ENCODE measurements around the gene ZNF536. TPM values are rescaled to one million over a fixed set of nuclear protein-coding genes. Genes with fewer than 3 reads are reported as not detected.

The ZNF536 gene
- total RNA-seq, 1 donor from 2014 or later = 9.2 TPM

DNA sequence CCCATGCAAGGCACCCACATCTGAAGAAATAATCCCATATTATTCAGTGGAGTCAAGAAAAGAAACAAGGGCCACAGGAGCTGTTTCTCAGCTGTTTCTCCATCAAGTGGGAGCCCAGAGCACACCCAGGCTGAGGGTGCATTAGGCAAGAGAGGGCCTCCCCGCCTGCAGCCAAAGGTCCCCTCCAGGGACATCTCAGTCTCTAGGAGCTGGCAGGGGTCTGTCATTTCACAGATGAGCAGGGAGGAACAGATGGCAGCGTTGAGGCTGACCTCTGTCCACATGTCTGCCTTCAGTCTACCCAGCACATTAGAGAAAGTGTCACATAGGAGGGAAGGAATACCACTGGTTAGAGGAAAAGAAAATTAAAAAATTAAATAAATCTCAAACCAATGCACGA is 157.7 kb downstream of the ZNF536 start:
- Mint-ChIP-seq H3K27me3 (peaks cover 9% of the 10 kb centered on the region), H3K9me3 (no peaks in the 10 kb centered on the region), H3K4me3 (no peak overlapping the region), H3K36me3 (no peaks in the 10 kb centered on the region), H3K4me1 (ENCODE audit: unreplicated experiment) (no peaks in the 10 kb centered on the region), H3K27ac (no peak overlapping the region)
- TF ChIP-seq, protein P1, sequence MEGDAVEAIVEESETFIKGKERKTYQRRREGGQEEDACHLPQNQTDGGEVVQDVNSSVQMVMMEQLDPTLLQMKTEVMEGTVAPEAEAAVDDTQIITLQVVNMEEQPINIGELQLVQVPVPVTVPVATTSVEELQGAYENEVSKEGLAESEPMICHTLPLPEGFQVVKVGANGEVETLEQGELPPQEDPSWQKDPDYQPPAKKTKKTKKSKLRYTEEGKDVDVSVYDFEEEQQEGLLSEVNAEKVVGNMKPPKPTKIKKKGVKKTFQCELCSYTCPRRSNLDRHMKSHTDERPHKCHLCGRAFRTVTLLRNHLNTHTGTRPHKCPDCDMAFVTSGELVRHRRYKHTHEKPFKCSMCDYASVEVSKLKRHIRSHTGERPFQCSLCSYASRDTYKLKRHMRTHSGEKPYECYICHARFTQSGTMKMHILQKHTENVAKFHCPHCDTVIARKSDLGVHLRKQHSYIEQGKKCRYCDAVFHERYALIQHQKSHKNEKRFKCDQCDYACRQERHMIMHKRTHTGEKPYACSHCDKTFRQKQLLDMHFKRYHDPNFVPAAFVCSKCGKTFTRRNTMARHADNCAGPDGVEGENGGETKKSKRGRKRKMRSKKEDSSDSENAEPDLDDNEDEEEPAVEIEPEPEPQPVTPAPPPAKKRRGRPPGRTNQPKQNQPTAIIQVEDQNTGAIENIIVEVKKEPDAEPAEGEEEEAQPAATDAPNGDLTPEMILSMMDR (conservative IDR thresholded peaks at IDR 0.05) = no peak
- DNase-seq (ENCODE audit: extremely low spot score, unreplicated experiment) = no peak

DNA sequence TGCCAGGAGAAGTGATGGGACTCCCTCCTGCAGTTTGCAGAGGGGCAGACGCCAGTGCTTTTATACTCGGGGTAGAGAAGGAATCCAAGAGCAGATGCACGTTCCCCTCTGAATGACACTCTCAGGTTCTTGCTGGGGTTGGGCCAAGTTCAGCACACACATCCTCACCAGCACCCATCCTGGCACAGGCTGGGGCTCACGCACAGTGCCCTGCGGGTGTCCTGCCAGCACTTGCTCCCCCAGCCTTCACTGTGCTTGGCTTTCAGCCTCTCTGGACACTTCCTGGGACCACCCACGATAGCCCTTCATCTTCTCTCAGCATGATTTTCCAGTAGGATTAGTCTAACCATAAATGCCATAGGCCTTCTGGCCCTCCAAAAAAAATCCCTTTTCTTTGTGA is 158.6 kb downstream of the ZNF536 start:
- Mint-ChIP-seq H3K9me3 (no peaks in the 10 kb centered on the region), H3K27me3 (peaks cover 4% of the 10 kb centered on the region), H3K27ac (no peak overlapping the region), H3K4me1 (ENCODE audit: unreplicated experiment) (no peaks in the 10 kb centered on the region), H3K36me3 (no peaks in the 10 kb centered on the region), H3K4me3 (no peak overlapping the region)
- TF ChIP-seq, protein P1 (conservative IDR thresholded peaks at IDR 0.05) = no peak
- DNase-seq (ENCODE audit: extremely low spot score, unreplicated experiment) = no peak

DNA sequence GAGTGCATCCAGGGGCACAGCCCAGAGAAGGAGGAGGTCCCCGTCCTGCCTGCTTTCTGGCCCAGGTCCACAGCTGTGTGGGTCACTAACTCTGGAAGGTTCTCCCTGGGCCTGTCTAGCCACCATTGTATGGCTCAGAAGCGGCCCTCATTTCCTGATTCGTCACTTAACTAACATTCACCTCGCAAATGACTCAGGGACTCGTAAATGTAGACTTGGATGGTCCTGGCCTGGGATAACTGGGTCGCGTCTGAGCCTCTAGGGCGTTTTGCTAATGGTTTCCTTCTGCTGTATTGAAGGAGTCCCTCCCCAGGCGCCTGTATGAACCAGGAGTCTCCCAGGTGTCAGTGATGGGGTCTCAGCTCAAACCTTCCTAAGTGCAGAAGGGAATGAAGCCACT is 162.8 kb downstream of the ZNF536 start:
- TF ChIP-seq, protein P1 (conservative IDR thresholded peaks at IDR 0.05) = no peak
- no peak for DNase-seq (ENCODE audit: extremely low spot score, unreplicated experiment)
- Mint-ChIP-seq H3K27me3 (peaks cover 12% of the 10 kb centered on the region), H3K4me1 (ENCODE audit: unreplicated experiment) (no peaks in the 10 kb centered on the region), H3K4me3 (no peak overlapping the region), H3K36me3 (no peaks in the 10 kb centered on the region), H3K27ac (no peak overlapping the region), H3K9me3 (no peaks in the 10 kb centered on the region)

DNA sequence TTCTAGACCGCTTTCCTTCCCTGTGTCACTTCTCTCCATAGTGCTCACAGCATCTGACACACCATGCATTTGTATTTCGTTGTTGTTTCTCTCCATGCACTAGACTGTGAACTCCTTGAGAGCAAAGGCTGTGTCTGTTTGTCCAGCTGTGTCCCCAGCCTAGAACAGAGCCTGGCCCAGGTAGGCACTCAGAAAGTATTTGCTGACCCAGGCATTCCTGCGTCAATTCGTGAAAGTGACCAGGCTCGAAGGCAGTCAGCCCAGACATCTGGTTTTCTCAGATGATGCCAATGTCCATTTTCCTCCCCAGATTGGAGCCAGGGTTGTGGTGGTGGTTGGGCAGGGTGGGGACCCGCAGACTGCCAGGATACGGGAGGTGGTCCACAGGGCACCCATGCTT is 164.8 kb downstream of the ZNF536 start:
- no peak overlapping the region for H3K27ac Mint-ChIP-seq

DNA sequence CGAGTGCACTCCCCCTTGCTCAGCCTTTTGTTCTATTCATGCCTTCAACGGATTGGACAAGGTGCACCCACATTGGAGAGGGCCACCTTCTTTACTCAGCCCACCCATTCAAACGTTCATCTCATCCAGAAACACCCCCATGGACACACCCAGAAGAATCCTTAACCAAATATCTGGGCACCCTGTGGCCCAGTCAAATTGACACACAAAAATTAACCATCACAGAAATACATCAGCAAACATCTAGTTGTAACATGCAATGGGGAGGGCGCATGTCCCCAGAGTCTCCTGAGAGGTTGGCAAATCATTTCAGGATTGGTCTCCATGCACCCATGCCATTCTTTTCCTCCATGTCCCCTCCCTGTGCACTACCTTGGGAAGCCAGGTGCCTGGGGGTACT is 167.1 kb downstream of the ZNF536 start:
- Mint-ChIP-seq H3K4me3 (no peak overlapping the region), H3K27ac (no peak overlapping the region)

More for the DNA sequence above, 164.8 kb downstream of the ZNF536 start:
- Mint-ChIP-seq H3K9me3 (no peaks in the 10 kb centered on the region), H3K4me1 (ENCODE audit: unreplicated experiment) (no peaks in the 10 kb centered on the region), H3K4me3 (no peak overlapping the region), H3K27me3 (peaks cover 18% of the 10 kb centered on the region), H3K36me3 (no peaks in the 10 kb centered on the region)
- no peak for DNase-seq (ENCODE audit: extremely low spot score, unreplicated experiment)
- TF ChIP-seq, protein P1 (conservative IDR thresholded peaks at IDR 0.05) = no peak

More for the DNA sequence above, 167.1 kb downstream of the ZNF536 start:
- H3K9me3 Mint-ChIP-seq = no peaks in the 10 kb centered on the region
- H3K36me3 Mint-ChIP-seq = no peaks in the 10 kb centered on the region
- no peaks in the 10 kb centered on the region for H3K4me1 Mint-ChIP-seq (ENCODE audit: unreplicated experiment)
- H3K27me3 Mint-ChIP-seq = peaks cover 14% of the 10 kb centered on the region
- TF ChIP-seq, protein P1 (conservative IDR thresholded peaks at IDR 0.05) = no peak
- no peak for DNase-seq (ENCODE audit: extremely low spot score, unreplicated experiment)
